Measurements from ENCODE around the gene KSR2. TPM values are rescaled to one million over a fixed set of nuclear protein-coding genes. Genes with fewer than 3 reads are reported as not detected.

Gene KSR2
- total RNA-seq, 1 donor from 2014 or later = 0.25 TPM

DNA sequence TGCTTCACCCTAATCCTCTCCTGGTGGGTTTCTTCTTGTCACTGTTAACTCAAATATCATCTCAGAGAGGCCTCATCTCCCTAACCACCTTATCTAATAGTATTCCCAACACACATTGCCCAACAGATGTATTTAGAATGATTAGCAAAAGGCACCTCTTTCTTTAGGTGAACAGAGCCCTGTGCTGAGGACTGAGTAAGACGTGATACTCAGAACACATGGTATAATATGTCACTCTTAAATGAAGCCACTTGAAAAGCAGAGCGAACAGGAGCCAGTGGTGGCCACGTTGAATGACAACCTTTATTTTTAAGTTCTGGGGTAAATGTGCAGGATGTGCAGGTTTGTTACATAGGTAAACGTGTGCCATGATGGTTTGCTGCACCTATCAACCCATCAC is 1.5 kb upstream of the KSR2 start:
- intact Hi-C loops (cut with DNase I) = no loop called here
- H3K9me3 ChIP-seq = peaks cover 4% of the 10 kb centered on the region
- H3K36me3 ChIP-seq = no peaks in the 10 kb centered on the region
- no peaks in the 10 kb centered on the region for H3K4me1 ChIP-seq
- no peak overlapping the region for H3K4me3 ChIP-seq
- no peak overlapping the region for H3K27ac ChIP-seq
- DNase-seq (ENCODE audit: extremely low spot score in 2 of 2) = no peak
- TF ChIP-seq, protein P1, sequence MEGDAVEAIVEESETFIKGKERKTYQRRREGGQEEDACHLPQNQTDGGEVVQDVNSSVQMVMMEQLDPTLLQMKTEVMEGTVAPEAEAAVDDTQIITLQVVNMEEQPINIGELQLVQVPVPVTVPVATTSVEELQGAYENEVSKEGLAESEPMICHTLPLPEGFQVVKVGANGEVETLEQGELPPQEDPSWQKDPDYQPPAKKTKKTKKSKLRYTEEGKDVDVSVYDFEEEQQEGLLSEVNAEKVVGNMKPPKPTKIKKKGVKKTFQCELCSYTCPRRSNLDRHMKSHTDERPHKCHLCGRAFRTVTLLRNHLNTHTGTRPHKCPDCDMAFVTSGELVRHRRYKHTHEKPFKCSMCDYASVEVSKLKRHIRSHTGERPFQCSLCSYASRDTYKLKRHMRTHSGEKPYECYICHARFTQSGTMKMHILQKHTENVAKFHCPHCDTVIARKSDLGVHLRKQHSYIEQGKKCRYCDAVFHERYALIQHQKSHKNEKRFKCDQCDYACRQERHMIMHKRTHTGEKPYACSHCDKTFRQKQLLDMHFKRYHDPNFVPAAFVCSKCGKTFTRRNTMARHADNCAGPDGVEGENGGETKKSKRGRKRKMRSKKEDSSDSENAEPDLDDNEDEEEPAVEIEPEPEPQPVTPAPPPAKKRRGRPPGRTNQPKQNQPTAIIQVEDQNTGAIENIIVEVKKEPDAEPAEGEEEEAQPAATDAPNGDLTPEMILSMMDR (IDR thresholded peaks at IDR 0.05) = no peak
- TF ChIP-seq POLR2A (IDR thresholded peaks at IDR 0.05) = no peak
- H3K27me3 ChIP-seq = no peaks in the 10 kb centered on the region

DNA sequence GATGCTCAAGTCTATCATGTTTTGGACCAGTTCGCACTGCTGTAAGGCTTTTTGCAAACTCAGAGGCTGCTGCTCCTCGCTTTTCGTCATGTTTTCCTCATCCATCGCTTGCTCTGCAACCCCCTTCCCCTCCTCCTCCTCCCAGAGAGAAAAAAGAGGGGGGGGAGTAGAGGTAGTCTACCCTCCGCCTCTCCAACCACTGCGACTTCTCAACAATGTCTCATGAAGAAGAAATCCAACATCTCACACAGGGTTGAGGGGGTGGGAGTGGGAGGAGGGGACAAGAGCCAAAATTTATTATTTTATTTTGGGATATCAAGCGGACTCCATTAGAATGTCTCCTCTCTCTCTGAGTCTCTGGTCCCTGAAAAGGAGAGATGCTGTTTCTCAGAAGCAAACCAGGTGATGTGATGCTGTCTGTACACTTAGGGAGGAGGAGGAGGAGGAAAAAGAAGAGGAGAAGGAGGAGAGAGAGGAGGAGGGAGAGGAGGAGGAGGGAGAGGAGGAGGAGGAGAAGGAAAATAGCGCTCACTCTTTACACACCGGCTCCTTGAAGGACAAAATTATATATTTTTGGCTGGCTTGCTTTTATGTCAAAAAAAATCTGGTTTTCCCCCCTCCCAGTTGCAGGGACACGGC is 520 bp downstream of the KSR2 start:
- H3K9me3 ChIP-seq = peaks cover 4% of the 10 kb centered on the region
- H3K36me3 ChIP-seq = no peaks in the 10 kb centered on the region
- no peak overlapping the region for H3K27ac ChIP-seq
- TF ChIP-seq POLR2A (IDR thresholded peaks at IDR 0.05) (no peak), POLR2AphosphoS5 (IDR thresholded peaks at IDR 0.05; ENCODE audit: insufficient read depth in 1 of 2, low read depth in 1 of 2) (no peak)
- TF ChIP-seq, protein P1 (IDR thresholded peaks at IDR 0.05) = no peak
- no peaks in the 10 kb centered on the region for H3K4me1 ChIP-seq
- intact Hi-C loops (cut with DNase I) = no loop called here
- no peaks in the 10 kb centered on the region for H3K27me3 ChIP-seq
- DNase-seq (ENCODE audit: extremely low spot score in 2 of 2) = no peak
- peak overlapping the region in 1 of 2 donors; percentile 27 for H3K4me3 ChIP-seq

DNA sequence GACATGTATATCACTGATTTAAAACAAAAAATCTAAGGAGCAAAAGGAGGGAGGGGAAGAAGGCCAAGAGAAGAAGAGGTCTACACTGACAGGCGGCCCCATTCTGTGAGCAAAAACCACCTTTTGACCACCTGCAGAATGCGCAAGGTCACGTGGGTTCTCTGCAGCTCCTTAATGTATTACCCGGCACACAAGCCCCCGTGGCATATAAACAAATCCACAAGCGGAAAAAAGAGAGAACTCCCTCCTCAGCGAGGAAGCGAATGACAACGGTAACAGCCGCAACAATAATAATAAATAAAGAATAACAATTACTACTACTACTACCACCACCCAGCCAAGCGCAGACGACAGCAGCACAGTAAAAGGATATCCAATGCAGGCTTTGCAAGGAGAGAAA is 1.3 kb downstream of the KSR2 start:
- intact Hi-C loops (cut with DNase I) = no loop called here
- Histone ChIP-seq H3K36me3 (no peaks in the 10 kb centered on the region), H3K27me3 (no peaks in the 10 kb centered on the region), H3K4me3 (no peak overlapping the region), H3K9me3 (peaks cover 4% of the 10 kb centered on the region), H3K27ac (no peak overlapping the region), H3K4me1 (no peaks in the 10 kb centered on the region)
- TF ChIP-seq, protein P1 (IDR thresholded peaks at IDR 0.05) = no peak
- TF ChIP-seq POLR2A (IDR thresholded peaks at IDR 0.05) = no peak
- TF ChIP-seq POLR2AphosphoS5 (IDR thresholded peaks at IDR 0.05; ENCODE audit: insufficient read depth in 1 of 2, low read depth in 1 of 2) = no peak
- DNase-seq (ENCODE audit: extremely low spot score in 2 of 2) = no peak

DNA sequence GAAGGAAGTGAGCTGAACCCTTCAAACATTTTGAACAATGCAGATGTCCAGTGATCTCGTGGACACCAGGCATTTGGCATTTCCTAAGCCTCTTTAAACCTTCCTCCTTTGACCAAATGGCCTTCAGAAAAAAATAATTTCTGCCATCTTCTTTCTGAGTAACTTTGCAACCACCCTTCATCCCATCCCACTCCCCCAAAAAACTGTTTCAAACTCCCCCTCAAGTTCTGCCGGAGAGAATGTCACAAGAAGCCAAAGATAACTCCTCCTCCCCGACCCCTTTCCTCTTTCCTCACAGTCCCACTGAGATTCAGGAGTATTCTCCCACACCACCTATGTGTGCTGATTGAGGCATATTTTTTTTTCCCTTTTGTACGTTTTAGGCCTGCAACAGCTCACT is 1.7 kb downstream of the KSR2 start:
- Histone ChIP-seq H3K36me3 (no peaks in the 10 kb centered on the region), H3K9me3 (peaks cover 4% of the 10 kb centered on the region), H3K27ac (no peak overlapping the region), H3K4me3 (no peak overlapping the region), H3K27me3 (no peaks in the 10 kb centered on the region), H3K4me1 (no peaks in the 10 kb centered on the region)
- intact Hi-C loops (cut with DNase I) = no loop called here
- TF ChIP-seq POLR2A (IDR thresholded peaks at IDR 0.05) = no peak
- peak in 1 of 2 donors; percentile 62 for DNase-seq (ENCODE audit: extremely low spot score in 2 of 2)

DNA sequence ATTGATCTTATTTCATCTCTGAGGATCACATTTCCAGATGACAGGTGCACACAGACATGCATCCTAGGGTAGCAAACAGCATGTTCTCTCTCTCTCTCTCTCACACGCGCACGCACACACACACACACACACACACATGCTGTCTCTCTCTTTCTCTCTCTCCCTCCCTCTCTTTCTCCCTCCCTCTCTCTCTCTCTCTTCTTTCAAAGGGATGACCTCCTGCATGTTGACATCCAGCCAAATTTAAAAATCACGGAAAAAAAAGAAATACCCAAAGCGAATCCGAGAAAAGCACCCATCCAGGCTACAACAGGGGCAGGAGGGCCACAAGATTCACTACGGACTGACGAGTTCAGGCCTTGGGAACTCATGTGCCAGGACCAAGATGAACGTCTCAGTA is 2.3 kb downstream of the KSR2 start:
- no peak for DNase-seq (ENCODE audit: extremely low spot score in 2 of 2)

More for the DNA sequence above, 2.3 kb downstream of the KSR2 start:
- H3K4me3 ChIP-seq = no peak overlapping the region
- no peak overlapping the region for H3K27ac ChIP-seq
- H3K27me3 ChIP-seq = no peaks in the 10 kb centered on the region
- intact Hi-C loops (cut with DNase I) = no loop called here
- no peak for TF ChIP-seq POLR2AphosphoS5 (IDR thresholded peaks at IDR 0.05; ENCODE audit: insufficient read depth in 1 of 2, low read depth in 1 of 2)
- TF ChIP-seq, protein P1 (IDR thresholded peaks at IDR 0.05) = no peak
- no peak for TF ChIP-seq POLR2A (IDR thresholded peaks at IDR 0.05)
- no peaks in the 10 kb centered on the region for H3K4me1 ChIP-seq
- peaks cover under 1% of the 10 kb centered on the region for H3K9me3 ChIP-seq
- H3K36me3 ChIP-seq = no peaks in the 10 kb centered on the region
